Neural cell (in vitro differentiated cells): Measurements from ENCODE around the gene CCDC182. TPM values are rescaled to one million over a fixed set of nuclear protein-coding genes. Genes with fewer than 3 reads are reported as not detected.

ENCODE experiments used
- H2AFZ ChIP-seq: fragments of 200-600, 300-800 bp; sonication (generic), shearing (Covaris generic); 2 replicates; pipeline ENCODE4 v1.6.0; 2014; ENCODE audit warnings: low read depth, mild to moderate bottlenecking, antibody characterized with exemption, low read length, moderate library complexity
- H3F3A ChIP-seq: fragments of 200-600 bp; shearing (Covaris generic); 2 replicates; pipeline ENCODE4 v1.6.1; 2016; ENCODE audit warnings: mild to moderate bottlenecking, moderate library complexity, mixed read lengths, antibody characterized with exemption, low read length; ENCODE audit not compliant: insufficient read depth, poor library complexity, severe bottlenecking
- H3K27ac ChIP-seq: fragments of 200-600, 300-800 bp; sonication (generic), shearing (Covaris generic); 2 replicates; pipeline ENCODE4 v1.5.1; 2014; ENCODE audit warnings: mild to moderate bottlenecking, low read length, moderate library complexity
- H3K27me3 ChIP-seq: fragments of 300-800, 200-600 bp; sonication (generic), shearing (Covaris generic); 2 replicates; pipeline ENCODE4 v1.6.0; 2014; ENCODE audit warnings: mild to moderate bottlenecking, low read depth, low read length, moderate library complexity; ENCODE audit not compliant: insufficient read depth
- H3K36me3 ChIP-seq: fragments of 300-800, 200-600 bp; sonication (generic), shearing (Covaris generic); 2 replicates; pipeline ENCODE4 v1.5.1; 2014; ENCODE audit warnings: mild to moderate bottlenecking, antibody characterized with exemption, low read length, moderate library complexity; ENCODE audit not compliant: insufficient read depth
- H3K4me2 ChIP-seq: fragments of 300-800, 200-600 bp; sonication (generic), shearing (Covaris generic); 2 replicates; pipeline ENCODE4 v1.6.0; 2014; ENCODE audit warnings: mild to moderate bottlenecking, low read length
- H3K4me3 ChIP-seq: fragments of 300-800, 200-600 bp; sonication (generic), shearing (Covaris generic); 2 replicates; pipeline ENCODE4 v1.5.1; 2014; ENCODE audit warnings: mild to moderate bottlenecking, low read length, moderate library complexity
- H3K79me2 ChIP-seq: fragments of 200-600 bp; shearing (Covaris generic); replicated peaks from 2 replicates; pipeline ENCODE4 v1.6.0; 2014; ENCODE audit warnings: mild to moderate bottlenecking, low read length, moderate library complexity; ENCODE audit not compliant: insufficient read depth
- H3K9ac ChIP-seq: fragments of 300-800, 200-600 bp; sonication (generic), shearing (Covaris generic); 2 replicates; pipeline ENCODE4 v1.6.1; 2016; ENCODE audit warnings: mild to moderate bottlenecking, low read length, mixed read lengths
- H3K9me2 ChIP-seq: fragments of 200-600 bp; shearing (Covaris generic); 2 replicates; pipeline ENCODE4 v1.6.1; 2016; ENCODE audit warnings: mild to moderate bottlenecking, low read length, mixed read lengths; ENCODE audit not compliant: insufficient read depth
- H3K9me3 ChIP-seq: fragments of 200-600, 300-800 bp; sonication (generic), shearing (Covaris generic); 2 replicates; pipeline ENCODE4 v1.6.1; 2016; ENCODE audit warnings: mild to moderate bottlenecking, mixed run types, low read length, moderate library complexity, mixed read lengths
- H4K20me1 ChIP-seq: fragments of 200-600 bp; shearing (Covaris generic); 2 replicates; pipeline ENCODE4 v1.6.1; 2016; ENCODE audit warnings: mild to moderate bottlenecking, mixed run types; ENCODE audit not compliant: insufficient read depth
- CTCF ChIP-seq: fragments of 450-650 bp; IDR thresholded peaks from 2 replicates; pipeline ENCODE4 v1.5.1; 2014; ENCODE audit warnings: antibody characterized with exemption, mild to moderate bottlenecking, moderate library complexity; ENCODE audit not compliant: poor library complexity, severe bottlenecking
- EP300 ChIP-seq: fragments of 450-650 bp; conservative IDR thresholded peaks from 2 replicates; pipeline ENCODE4 v1.6.1; 2014; ENCODE audit warnings: antibody characterized with exemption, mild to moderate bottlenecking, moderate library complexity; ENCODE audit not compliant: poor library complexity, severe bottlenecking
- EZH2 ChIP-seq: fragments of 200-600, 300-800 bp; shearing (Covaris generic), sonication (generic); IDR thresholded peaks from 2 replicates; pipeline ENCODE4 v1.6.1; 2014; ENCODE audit warnings: antibody characterized with exemption, low read length, borderline replicate concordance, mild to moderate bottlenecking; ENCODE audit not compliant: insufficient read depth, poor library complexity, severe bottlenecking
- MXI1 ChIP-seq: fragments of 450-650 bp; conservative IDR thresholded peaks from 2 replicates; pipeline ENCODE4 v1.6.1; 2014; ENCODE audit warnings: antibody characterized with exemption, mild to moderate bottlenecking; ENCODE audit not compliant: poor library complexity, severe bottlenecking
- POLR2AphosphoS5 ChIP-seq: IDR thresholded peaks from 2 replicates; pipeline ENCODE4 v1.6.1; 2012
- RAD21 ChIP-seq: fragments of 450-650 bp; conservative IDR thresholded peaks from 2 replicates; pipeline ENCODE4 v1.6.1; 2014; ENCODE audit warnings: antibody characterized with exemption, mild to moderate bottlenecking, moderate library complexity
- SMC3 ChIP-seq: fragments of 450-650 bp; conservative IDR thresholded peaks from 2 replicates; pipeline ENCODE4 v1.6.1; 2014; ENCODE audit warnings: antibody characterized with exemption, mild to moderate bottlenecking, moderate library complexity; ENCODE audit not compliant: poor library complexity
- TAF1 ChIP-seq: IDR thresholded peaks from 2 replicates; pipeline ENCODE4 v1.6.1; 2012; ENCODE audit warnings: low read depth
- polyA plus RNA-seq: library from polyadenylated mRNA; depleted of rRNA; stranded (reverse); fragments of >200 nt; gene quantifications from 2 replicates; pipeline ENCODE4 v1.2.3, GENCODE V29; 2014
- small RNA-seq, 3 experiments: library from RNA; depleted of rRNA; stranded (forward); fragments of <200 nt; gene quantifications; one replicate each; pipeline ENCODE3, GENCODE V24; 2012
- TF ChIP-seq, protein P1 (sequence below): IDR thresholded peaks from 2 replicates; pipeline ENCODE4 v1.6.1; 2012; ENCODE audit warnings: borderline replicate concordance

The CCDC182 gene
- polyA plus RNA-seq, 1 donor from 2014 or later, result not detected

- Histone ChIP-seq H3K4me2 (no peak overlapping the region), H3K27ac (no peak overlapping the region), H3K36me3 (no peaks in the 10 kb centered on the region), H3F3A (no peaks in the 10 kb centered on the region), H3K79me2 (no peaks in the 10 kb centered on the region), H3K9me3 (no peaks in the 10 kb centered on the region), H3K27me3 (no peaks in the 10 kb centered on the region), H2AFZ (no peak overlapping the region), H3K9me2 (no peaks in the 10 kb centered on the region), H4K20me1 (no peaks in the 10 kb centered on the region), H3K9ac (no peak overlapping the region), H3K4me3 (no peak overlapping the region)
- TF ChIP-seq POLR2AphosphoS5 (no peak), SMC3 (no peak), EZH2 (no peak), TAF1 (no peak), RAD21 (no peak), MXI1 (no peak), EP300 (no peak), CTCF (no peak)
- TF ChIP-seq, protein P1, sequence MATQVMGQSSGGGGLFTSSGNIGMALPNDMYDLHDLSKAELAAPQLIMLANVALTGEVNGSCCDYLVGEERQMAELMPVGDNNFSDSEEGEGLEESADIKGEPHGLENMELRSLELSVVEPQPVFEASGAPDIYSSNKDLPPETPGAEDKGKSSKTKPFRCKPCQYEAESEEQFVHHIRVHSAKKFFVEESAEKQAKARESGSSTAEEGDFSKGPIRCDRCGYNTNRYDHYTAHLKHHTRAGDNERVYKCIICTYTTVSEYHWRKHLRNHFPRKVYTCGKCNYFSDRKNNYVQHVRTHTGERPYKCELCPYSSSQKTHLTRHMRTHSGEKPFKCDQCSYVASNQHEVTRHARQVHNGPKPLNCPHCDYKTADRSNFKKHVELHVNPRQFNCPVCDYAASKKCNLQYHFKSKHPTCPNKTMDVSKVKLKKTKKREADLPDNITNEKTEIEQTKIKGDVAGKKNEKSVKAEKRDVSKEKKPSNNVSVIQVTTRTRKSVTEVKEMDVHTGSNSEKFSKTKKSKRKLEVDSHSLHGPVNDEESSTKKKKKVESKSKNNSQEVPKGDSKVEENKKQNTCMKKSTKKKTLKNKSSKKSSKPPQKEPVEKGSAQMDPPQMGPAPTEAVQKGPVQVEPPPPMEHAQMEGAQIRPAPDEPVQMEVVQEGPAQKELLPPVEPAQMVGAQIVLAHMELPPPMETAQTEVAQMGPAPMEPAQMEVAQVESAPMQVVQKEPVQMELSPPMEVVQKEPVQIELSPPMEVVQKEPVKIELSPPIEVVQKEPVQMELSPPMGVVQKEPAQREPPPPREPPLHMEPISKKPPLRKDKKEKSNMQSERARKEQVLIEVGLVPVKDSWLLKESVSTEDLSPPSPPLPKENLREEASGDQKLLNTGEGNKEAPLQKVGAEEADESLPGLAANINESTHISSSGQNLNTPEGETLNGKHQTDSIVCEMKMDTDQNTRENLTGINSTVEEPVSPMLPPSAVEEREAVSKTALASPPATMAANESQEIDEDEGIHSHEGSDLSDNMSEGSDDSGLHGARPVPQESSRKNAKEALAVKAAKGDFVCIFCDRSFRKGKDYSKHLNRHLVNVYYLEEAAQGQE, result no peak
Measured at GRCh38 chr17:57696050-57696449, 49.0 kb downstream of the CCDC182 start.

Small RNAs within 50 kb of the gene (small RNA-seq; reads per million reads assigned to genes)
- 0 to 0.16 (median 0) reads per million in 3 experiments for gene RN7SKP94

Other genes starting within 250 kb of the CCDC182 start
- 80.5 and 88.1 TPM in 2 replicates for gene MRPS23, start 104.7 kb upstream of the CCDC182 start, polyA plus RNA-seq
- gene CUEDC1, start 210.1 kb upstream of the CCDC182 start, polyA plus RNA-seq, result 25.5 and 27.0 TPM in 2 replicates
- gene VEZF1, start 243.0 kb upstream of the CCDC182 start, polyA plus RNA-seq, result 54.7 and 64.6 TPM in 2 replicates